Kidney glomerular epithelial cell (primary cell): ENCODE results near the gene MAX.

Experiments
- DNase-seq: peaks from one replicate; lab custom pipeline; 2025; lab: John Stamatoyannopoulos, UW

The MAX gene

DNA sequence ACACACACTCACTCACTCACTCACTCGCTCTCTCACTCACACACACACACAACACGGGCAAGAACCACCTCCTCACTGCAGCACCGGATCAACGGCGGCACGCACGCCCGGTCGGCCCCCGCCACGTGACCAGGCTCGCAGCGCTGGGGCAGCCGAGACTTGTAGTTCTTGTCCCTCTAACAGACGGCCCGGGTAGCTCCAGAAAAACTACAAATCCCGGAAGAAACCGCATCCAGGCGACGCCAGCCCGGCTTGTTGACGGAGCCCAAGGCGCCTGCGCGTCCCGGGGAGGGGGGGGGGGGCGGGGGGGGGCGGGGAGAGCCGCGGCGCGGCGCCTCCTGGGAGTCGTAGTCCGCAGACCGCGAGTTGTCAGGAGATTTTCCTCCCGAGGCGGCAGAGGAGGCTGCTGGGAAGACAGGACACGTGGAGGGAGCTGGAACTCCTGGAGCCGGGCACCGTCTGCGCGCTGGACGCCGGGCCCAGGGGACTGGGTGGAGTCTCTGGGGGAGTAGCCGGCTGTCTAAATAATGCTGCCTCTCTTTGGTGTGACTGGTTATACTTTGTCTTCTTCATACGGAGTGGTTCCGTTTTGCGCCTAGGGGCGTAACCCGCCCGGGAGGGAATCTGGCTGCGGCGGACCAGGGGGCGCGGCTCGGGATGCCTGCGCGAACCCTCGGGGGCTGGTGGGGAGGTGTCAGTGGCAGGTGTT is at the start of gene MAX:
Gene MAX (minus strand): TSS at position 77 of the 709 bp plus-strand sequence. CDS start 178 bp downstream, outside the sequence.
- DNase-seq, result peak; percentile 99

- DNase-seq, result no peak
Observed at GRCh38 chr14:65151609-65151956, 49.3 kb upstream of the MAX start.

DNA sequence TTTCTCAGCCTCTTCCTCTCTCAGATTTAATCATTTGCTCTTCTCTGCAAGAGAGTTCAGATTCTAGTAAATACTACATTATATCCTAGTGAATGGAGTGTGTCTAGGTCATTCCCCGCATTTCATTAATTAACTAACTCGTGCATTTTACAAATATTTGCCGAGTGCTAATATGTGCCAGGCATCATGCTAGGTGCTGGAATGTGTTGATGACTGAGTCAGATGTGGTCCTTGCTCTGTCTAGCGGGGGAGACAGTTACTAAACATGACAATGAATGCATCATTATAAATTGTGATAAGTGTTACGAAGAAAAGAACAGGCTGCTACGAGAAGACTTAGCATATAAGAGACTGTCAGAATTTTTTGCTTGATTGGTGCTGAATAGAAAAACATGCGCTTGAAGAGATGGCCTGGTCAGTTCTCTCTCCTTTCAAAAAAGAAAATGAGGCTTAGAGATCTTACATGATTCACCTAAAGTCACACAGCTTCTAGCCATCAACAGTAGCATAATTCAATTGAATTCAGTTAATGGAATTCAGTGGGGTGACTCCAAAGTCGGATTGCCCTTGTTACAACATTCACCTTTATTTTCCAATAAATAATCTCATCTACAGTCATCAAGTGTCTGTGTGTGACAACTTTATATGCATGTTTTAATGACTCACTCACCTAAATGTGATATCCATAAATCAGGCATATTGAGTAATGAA is 48.7 kb upstream of the MAX start:
- peak; percentile 46 for DNase-seq

DNA sequence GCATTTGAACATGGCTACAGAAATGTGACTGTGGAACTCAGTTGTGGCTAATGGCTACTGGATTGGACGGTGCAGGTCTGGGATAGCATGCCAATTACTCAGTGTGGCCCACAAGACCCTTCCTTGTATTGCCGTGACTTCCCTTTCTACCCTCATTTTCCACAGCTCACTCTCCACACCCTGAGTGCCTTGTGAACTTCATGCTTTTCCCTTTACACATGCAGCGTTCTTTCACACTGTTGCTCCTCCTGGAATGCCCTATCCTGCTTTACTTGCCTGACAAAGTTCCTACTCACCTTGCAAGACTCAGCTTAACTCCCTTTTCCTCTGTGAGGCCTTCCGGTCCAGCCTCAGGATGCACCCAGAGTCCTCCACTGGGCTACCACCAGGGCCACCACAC is 46.8 kb upstream of the MAX start:
- DNase-seq, result no peak

- DNase-seq, result no peak
Observed at GRCh38 chr14:65144170-65144569, 41.9 kb upstream of the MAX start.

DNA sequence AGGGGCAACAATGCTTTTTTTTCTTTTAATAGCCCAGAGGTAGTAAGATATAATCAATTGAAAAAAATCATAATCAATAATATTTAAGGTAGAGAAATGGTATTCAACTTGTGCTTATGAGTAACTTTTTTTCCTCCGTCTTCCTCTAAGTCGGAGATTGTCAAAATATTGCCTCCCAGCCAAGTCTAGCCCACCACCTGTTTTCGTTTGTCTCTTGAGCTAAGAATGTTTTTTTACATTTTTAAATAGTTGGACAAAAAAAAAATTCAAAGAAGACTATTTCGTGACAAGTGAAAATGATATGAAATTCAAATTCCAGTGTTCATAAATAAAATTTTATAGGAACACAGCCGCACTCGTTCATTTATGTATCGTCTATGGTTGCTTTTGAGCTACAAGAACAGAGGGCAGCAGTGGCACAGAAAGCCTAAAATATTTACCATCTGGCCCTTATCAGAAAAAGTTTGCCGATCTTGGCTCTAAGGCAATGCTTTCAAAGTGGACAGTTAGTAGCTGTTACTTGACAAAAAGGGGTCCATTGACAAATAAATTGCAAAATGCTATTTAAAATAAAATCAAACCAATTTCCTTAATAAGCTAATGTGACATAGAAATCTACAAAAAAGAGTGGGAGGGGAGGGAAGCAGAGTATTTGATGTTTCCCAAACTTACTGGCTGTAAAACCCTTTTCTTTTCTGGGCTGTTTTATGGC is 40.8 kb upstream of the MAX start:
- no peak for DNase-seq

DNA sequence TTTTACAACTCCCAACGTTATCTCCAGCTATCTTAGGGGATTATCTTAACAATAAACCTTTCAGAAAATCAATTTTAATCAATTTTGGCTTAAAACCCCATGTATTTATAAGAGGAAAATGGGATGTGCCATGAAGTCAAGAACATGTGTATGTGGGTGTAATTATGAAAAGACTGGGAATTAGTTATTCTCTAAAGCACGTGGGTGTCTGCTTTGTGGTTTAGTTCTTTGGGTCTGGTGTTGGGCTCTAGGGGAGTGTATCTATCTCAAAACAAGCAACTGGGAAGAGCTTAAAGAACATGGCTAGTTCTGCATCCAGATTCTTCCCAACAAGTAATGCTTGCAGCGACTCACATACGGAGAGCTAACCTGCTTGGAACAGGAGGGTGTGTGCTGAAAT is 40.1 kb upstream of the MAX start:
- no peak for DNase-seq

DNA sequence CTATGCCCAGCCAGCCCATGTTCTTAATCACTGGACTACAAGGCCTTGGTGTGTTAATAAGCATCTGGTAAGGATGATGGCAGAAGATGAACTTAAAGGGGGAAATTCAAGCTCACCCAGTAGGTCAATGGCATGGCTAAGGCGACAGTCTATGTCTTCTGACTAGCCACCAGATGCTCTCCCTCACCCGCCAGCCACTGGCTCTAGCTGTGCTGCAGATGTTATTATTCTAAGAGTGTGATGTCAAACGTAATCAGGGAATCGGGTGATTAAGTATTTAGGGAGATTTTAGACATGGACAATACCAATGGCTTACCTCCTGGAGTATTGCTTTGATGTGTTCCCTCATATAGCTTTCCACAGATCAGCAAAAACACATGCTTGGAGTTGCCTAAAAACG is 39.2 kb upstream of the MAX start:
- no peak for DNase-seq

GRCh38 chr14:65137648-65138307 is 35.5 kb upstream of the MAX start:
- no peak for DNase-seq

GRCh38 chr14:65134651-65135579 is 32.6 kb upstream of the MAX start:
- DNase-seq, result no peak

- DNase-seq, result no peak
Observed at GRCh38 chr14:65132855-65133254, 30.5 kb upstream of the MAX start.

GRCh38 chr14:65131301-65131701 is 29.0 kb upstream of the MAX start:
- peak; percentile 11 for DNase-seq

DNA sequence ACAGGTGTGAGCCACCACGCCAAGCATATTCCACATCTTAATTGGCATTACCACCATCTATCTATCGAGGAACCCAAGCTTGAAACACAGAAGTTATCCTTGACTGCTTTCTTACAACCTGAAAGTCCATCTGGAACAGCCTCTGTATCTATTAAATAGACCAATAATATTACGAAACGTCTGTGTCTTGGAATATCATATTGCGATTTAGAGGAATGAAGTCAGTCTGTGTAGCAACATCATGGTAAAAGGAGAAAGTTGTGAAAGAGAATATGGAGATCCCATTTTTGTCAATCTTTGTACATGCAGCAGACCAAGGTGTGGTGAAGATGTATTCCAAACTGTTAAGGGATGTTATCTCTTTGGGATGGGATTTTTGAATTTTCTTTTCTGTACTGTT is 25.8 kb upstream of the MAX start:
- no peak for DNase-seq

DNA sequence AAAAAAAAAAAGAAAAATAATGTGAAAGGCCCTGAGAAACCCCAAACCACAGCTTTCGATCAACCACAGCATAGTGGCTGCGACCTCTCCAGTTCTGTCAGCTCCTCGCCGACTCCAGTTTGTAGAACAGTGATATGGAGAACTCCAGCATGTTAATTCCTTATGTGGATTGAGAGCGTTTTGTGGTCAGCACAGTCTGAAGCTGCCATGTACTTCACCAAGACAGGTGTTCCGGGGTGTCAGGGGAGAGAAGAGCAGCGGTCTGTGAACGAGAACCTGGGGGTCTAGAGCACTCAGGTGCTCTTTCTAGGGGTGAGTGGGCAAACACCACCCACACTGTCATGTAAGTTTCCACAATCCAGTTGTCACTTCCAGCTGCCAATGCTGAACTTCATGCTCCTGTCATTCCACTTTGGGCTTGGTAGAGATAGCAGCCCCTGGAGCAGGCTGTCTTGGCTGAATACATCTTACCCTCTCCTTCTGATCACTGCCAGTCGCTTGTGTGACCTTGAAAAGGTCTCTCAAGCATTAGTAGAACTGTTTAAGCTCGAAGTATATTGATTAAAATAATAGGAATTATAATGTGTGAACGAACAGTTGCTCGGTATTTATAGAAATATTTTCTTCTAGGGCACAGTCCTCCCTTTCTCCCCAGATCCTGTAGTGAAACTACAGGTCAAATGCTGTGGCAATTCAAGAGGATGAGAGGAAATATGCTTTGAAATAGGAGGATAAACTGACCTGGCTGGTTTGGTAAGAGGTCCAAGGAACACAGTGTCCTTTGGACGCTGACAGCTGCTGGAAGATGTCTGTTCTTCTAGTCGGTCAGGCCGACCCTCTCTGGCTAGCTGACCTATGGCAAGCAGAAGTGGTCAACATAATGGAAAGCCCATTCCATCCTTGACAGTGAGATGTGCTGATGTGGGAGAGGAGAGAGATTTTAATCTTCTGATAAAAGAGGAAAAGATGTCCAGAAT is 15.7 kb upstream of the MAX start:
- no peak for DNase-seq

DNA sequence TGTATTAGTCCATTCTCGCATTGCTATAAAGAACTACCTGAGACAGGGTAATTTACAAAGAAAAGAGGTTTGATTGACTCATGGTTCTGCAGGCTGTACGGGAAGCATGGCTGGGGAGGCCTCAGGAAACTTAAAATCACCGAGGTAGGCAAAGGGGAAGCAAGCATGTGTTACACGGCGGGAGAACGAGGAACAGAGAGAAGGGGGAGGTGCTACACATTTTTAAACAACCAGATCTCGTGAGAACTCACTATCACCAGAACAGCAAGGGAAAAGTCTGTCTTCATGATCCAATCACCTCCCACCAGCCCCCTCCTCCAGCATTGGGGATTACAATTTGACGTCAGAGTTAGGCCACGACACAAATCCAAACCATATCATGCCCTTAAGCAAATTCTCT is 13.3 kb upstream of the MAX start:
- no peak for DNase-seq

DNA sequence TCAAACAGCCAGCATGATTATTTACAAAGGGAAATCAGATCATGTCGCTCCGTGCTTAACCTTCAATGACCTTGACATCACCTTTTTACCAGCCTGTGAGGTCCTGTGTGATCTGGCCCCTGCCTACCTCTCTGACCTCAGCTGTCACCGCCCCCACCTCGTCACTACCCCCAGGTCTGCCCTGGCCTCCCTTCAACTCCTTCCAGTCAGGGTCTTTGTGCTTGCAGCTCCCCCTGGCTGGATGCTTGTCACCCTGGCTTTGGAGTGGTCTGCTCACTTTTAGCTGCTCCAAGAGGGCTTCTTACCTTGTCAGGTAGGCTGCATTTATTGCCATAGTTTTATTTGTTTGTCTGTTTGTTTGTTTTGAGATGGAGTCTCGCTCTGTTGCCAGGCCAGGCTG is 8.2 kb upstream of the MAX start:
- DNase-seq, result no peak

DNA sequence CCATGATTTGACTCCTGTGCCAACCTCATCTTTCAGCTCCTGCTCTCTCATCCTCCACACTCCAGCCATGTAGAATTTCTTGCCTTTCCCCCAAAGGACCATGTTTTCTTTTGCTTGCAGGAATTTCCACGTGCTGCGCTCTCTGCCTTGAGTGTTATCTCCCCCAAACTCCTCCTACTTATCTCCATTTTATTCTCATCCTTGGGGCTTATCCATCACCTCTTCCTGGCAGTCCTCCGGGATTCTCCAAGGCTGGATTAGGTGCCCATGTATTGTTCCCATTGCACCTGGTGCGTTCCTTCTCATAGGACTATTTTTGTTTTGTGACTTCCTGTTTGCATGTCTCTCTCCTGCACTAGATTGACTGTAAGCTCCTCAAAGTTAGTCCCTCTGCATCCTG is 7.0 kb upstream of the MAX start:
- no peak for DNase-seq

- DNase-seq, result no peak
Observed at GRCh38 chr14:65107200-65107599, 4.9 kb upstream of the MAX start.

DNA sequence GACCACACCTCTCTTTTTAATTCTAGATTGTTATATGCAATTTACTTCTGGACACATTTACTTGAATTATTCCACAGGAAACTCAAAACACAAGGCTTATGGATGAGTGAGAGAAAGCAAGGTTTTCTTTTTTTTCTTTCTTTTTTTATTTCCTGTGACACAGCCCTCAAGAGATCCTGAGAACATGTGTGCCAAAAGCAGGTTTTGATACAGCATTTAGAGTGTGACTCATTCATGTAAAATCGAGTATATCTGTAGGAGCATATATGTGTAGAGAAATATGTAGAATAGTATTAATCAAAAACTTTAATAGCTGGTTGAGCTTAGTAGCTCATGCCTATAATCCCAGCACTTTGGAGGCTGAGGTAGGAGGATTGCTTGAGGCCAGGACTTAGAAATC is 4.4 kb upstream of the MAX start:
- DNase-seq, result no peak

DNA sequence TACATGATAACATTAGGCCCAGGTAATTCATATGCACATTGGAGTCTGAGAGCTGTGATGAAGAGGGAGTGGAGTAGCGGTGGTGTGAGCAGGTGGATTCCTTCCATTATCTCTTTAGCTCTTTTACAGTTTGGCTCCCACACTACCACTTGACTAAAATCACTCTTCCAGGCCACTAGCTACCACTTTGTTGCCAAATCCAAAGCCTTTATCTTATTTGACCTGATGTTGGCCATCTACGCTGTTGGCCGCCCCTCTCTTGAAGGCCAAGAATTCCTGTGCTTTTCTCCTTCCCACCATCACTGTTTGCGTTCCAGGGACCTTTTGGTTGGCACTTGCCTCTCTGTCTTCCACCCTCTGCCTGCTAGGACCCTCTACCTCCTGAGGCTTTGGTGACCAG is 4.0 kb upstream of the MAX start:
- no peak for DNase-seq
